ENCODE results near the gene HEPH. TPM values are rescaled to one million over a fixed set of nuclear protein-coding genes. Genes with fewer than 3 reads are reported as not detected.

The HEPH gene
- total RNA-seq, 3 donors from 2014 or later: 160 to 225 (median 187) TPM

DNA sequence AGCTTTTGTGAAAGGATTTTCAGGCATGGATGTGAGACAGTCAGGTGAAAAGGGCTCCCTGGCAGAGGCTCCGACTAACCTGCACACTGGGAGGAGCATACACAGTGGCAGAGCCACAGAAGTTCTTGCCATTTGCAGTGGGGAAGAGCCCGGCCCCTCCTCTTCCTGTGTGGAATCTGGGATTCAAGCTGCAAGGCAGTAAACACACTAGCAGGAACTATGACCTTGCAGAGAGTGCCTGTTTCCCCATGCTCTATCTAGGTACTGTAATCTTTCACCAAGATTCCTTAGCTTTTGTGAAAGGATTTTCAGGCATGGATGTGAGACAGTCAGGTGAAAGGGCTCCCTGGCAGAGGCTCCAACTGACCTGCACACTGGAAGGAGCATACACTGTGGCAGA lies 19.8 kb upstream of the HEPH start:
- ATAC-seq (peak; percentile 60), DNase-seq (no peak)
- Histone ChIP-seq H3K4me1 (ENCODE audit: low read depth) (no peaks in the 10 kb centered on the region), H3K36me3 (ENCODE audit: low read depth) (no peaks in the 10 kb centered on the region), H3K9me3 (no peaks in the 10 kb centered on the region), H3K4me3 (no peak overlapping the region)
- no peak for TF ChIP-seq CTCF (IDR thresholded peaks at IDR 0.05)
- intact Hi-C loops (cut with DNase I, micrococcal nuclease): no loop called here

DNA sequence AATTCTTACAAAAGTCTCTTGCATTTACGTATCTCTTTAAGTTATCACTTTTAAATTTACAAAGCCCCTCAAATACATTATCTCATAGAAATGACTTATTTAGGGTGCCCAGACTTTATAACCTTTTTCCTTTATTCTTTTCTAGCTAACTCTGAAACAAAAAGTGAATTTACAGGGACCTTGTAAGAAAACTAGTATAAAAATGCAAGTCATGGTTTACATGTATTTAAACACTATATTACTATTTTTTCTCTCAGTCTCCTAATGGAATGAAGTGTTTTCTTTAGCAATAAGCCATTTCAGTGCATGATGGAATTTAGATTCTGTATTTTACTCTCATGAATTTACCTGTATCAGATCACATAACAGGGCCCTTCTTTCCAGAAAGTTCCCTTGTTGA lies 14.5 kb upstream of the HEPH start:
- intact Hi-C loops (cut with DNase I, micrococcal nuclease): no loop called here
- DNase-seq (no peak), ATAC-seq (no peak)
- Histone ChIP-seq H3K9me3 (no peaks in the 10 kb centered on the region), H3K36me3 (ENCODE audit: low read depth) (no peaks in the 10 kb centered on the region), H3K4me3 (no peak overlapping the region), H3K4me1 (ENCODE audit: low read depth) (no peaks in the 10 kb centered on the region)
- no peak for TF ChIP-seq CTCF (IDR thresholded peaks at IDR 0.05)

DNA sequence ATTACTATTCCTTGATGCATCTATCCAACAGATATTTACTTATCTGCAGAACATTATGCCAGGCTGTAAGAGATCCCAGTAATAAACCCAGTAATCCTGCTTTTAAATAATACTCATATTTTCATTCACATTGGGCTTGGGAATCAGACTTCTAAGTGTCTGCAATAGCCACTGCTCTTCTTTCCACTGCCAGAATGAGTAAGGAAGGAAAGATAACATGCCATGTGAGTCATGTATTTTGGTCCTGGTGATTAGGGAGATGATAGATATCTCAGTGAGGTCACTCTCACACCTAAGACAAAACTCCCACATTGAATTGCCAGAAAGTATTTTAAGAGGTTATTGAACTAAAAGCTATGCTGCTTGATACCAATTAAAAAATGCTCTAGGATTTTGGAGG lies 13.9 kb upstream of the HEPH start:
- Histone ChIP-seq H3K4me3 (no peak overlapping the region), H3K36me3 (ENCODE audit: low read depth) (no peaks in the 10 kb centered on the region), H3K4me1 (ENCODE audit: low read depth) (no peaks in the 10 kb centered on the region), H3K9me3 (no peaks in the 10 kb centered on the region)
- TF ChIP-seq CTCF (IDR thresholded peaks at IDR 0.05): no peak
- intact Hi-C loops (cut with DNase I, micrococcal nuclease): no loop called here
- no peak for DNase-seq
- no peak for ATAC-seq

DNA sequence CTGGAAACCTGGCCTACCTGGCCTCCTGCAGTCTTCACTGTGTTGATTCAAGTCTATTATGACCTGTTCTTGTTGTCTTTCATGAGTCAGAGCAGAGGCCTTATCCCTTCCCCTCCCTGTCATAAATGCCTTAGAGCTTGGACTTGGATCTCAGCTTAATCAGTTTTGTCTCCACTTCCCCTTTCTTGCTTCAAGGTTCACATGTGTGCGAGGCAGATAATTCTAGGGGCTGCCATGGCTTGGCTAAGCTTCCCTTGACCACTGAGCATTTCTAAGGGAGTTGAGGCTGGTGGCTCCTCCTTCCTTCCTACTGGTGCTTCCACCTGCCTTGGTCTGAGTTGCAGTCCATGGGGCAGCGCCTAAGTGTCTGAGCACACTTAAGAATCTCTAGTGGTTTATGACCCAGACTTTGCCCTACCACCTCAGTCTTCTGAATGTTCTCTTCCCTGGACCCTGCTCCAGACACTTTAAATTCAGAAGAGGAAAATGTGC lies 1.7 kb upstream of the HEPH start:
- peak in 2 of 3 donors; percentile 54 to 57 for DNase-seq
- Histone ChIP-seq H3K36me3 (ENCODE audit: low read depth) (no peaks in the 10 kb centered on the region), H3K4me1 (ENCODE audit: low read depth) (no peaks in the 10 kb centered on the region), H3K4me3 (no peak overlapping the region), H3K9me3 (no peaks in the 10 kb centered on the region)
- no peak for TF ChIP-seq CTCF (IDR thresholded peaks at IDR 0.05)
- ATAC-seq: peak; percentile 91
- intact Hi-C loops (cut with DNase I, micrococcal nuclease): no loop called here

DNA sequence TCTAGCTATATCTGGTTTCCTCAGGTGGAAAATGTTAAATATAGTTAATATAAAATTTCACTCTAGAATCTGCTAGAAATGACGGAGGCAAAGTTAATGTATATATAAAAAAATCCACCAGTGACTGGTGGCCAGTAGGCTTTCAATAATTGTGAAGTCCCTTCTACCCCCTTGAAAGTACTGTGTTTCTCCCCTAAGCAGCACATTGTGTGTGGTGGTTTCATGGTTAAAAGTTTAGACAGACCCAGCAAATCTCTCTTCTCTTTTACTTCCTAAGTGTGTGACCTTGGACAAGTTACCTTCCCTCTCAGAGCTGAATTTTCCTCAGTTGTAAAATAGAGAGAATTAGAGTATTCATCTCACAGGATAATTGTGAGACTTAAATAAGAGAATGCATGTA lies 600 bp upstream of the HEPH start:
- no peaks in the 10 kb centered on the region for H3K9me3 ChIP-seq
- DNase-seq (no peak), ATAC-seq (no peak)
- H3K4me1 ChIP-seq (ENCODE audit: low read depth): no peaks in the 10 kb centered on the region
- H3K4me3 ChIP-seq: no peak overlapping the region
- H3K36me3 ChIP-seq (ENCODE audit: low read depth): no peaks in the 10 kb centered on the region
- TF ChIP-seq CTCF (IDR thresholded peaks at IDR 0.05): no peak
- intact Hi-C loops (cut with DNase I, micrococcal nuclease): no loop called here

DNA sequence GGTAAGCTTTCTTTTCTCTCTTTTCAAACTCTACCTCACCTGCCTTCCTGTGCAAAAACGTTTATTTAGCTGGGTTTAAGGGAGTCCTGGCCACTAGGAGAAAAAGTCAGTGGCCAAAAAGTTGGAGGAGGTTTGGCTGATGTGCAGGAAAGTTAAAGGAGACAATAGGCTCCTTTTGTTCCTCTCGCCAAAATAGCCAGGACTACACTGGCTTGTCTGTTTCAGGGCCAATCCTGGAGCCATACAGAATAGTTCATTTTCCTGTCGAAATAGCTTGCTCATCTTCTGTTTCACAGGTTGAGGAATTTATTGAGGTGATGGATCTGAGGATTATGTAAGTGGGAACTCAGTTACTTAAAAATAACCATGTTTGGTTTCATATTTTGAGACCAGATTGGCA lies 423 bp downstream of the HEPH start:
- H3K4me3 ChIP-seq: peak overlapping the region; percentile 3
- intact Hi-C loops (cut with DNase I, micrococcal nuclease): no loop called here
- H3K36me3 ChIP-seq (ENCODE audit: low read depth): no peaks in the 10 kb centered on the region
- ATAC-seq (no peak), DNase-seq (no peak)
- TF ChIP-seq CTCF (IDR thresholded peaks at IDR 0.05): no peak
- peaks cover 3% of the 10 kb centered on the region for H3K4me1 ChIP-seq (ENCODE audit: low read depth)
- no peaks in the 10 kb centered on the region for H3K9me3 ChIP-seq
